ENCODE results near the gene AGPAT3. TPM values are rescaled to one million over a fixed set of nuclear protein-coding genes. Genes with fewer than 3 reads are reported as not detected.

Gene AGPAT3
- total RNA-seq, 4 donors from 2014 or later: 28.0 to 36.5 (median 32.2) TPM

DNA sequence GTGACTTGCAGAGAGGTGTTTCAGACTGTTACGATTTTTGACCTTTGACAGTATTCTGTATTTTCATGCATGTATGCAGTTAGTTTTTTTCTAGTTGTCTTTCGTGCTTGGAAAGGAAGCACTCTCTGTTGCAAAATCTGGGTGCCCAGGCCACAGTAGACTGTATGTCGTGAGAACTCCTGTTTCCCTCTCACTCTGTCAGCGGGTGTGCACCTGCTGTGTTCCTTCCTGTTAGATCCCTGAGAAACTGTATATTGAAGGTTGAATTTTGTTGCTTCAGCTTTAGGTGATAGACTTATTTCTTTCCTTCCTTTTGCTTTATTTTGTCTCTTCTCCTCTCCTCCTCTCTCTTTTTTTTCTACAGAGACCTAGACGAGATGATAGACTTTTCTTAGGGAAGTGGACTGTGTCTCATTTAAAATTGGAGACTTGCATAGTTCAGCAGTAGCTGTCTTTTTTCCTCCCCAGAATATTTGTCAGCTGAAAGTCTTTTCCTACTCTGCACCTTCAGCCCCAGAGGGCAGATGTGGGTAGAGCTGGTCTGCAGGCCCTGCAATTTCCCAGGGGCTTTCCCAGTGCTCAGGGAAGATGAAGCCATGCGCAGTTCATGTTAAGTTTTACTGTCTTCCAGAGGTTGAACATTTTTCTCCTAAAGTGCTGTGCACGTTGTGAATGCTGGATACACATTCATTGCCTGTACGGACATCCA lies 148.5 kb downstream of the AGPAT3 start:
- TF ChIP-seq, protein P1, sequence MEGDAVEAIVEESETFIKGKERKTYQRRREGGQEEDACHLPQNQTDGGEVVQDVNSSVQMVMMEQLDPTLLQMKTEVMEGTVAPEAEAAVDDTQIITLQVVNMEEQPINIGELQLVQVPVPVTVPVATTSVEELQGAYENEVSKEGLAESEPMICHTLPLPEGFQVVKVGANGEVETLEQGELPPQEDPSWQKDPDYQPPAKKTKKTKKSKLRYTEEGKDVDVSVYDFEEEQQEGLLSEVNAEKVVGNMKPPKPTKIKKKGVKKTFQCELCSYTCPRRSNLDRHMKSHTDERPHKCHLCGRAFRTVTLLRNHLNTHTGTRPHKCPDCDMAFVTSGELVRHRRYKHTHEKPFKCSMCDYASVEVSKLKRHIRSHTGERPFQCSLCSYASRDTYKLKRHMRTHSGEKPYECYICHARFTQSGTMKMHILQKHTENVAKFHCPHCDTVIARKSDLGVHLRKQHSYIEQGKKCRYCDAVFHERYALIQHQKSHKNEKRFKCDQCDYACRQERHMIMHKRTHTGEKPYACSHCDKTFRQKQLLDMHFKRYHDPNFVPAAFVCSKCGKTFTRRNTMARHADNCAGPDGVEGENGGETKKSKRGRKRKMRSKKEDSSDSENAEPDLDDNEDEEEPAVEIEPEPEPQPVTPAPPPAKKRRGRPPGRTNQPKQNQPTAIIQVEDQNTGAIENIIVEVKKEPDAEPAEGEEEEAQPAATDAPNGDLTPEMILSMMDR (IDR thresholded peaks at IDR 0.05): no peak
- TF ChIP-seq EP300 (IDR thresholded peaks at IDR 0.05): no peak
- TF ChIP-seq POLR2A (IDR thresholded peaks at IDR 0.05; ENCODE audit: low read depth): no peak
- no peak for TF ChIP-seq POLR2AphosphoS5 (IDR thresholded peaks at IDR 0.05)
- Histone ChIP-seq H3K36me3 (no peaks in the 10 kb centered on the region), H3K9me3 (no peaks in the 10 kb centered on the region), H3K4me3 (peak overlapping the region; percentile 84 to 99 (median 98)), H3K4me1 (peaks cover 34 to 59% (median 47%) of the 10 kb centered on the region in 4 donors), H3K27ac (replicated peaks in 1 of 4) (peak overlapping the region; percentile 93 to 99 (median 99)), H3K27me3 (no peaks in the 10 kb centered on the region)
- intact Hi-C loops (cut with DNase I): loop anchor here (5.0 kb wide), 1 partner anchor 284 kb away; no protein-coding TSS in a partner anchor
- no peak for DNase-seq (ENCODE audit: extremely low spot score)
- WGBS: 19% methylated on average over 8 of the region's 8 CpGs

DNA sequence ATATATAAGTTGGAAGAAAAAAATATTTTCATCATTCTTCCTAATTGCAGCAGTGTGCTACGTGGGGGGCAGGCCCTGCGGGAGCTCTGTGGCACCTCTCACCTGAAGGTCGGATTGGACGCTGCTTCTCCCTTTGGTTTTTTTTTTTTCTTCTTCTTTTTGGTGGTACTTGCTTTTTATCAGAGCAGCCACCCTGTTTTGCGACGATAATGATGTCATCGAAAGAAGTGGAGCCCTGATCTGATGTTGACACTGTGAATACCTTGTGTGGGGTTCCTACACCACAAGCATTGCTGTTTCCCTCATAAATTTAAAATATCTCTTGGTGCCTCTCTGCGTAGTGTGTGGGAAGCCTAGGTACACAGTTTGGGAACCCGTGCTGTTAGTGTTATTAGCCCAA lies 152.6 kb downstream of the AGPAT3 start:
- no peaks in the 10 kb centered on the region for H3K9me3 ChIP-seq
- 93% methylated on average over 9 of the region's 9 CpGs for WGBS
- no peak for DNase-seq (ENCODE audit: extremely low spot score)
- no peak overlapping the region for H3K4me3 ChIP-seq
- peaks cover 43 to 64% (median 54%) of the 10 kb centered on the region in 4 donors for H3K4me1 ChIP-seq
- TF ChIP-seq POLR2A (IDR thresholded peaks at IDR 0.05; ENCODE audit: low read depth): no peak
- TF ChIP-seq, protein P1 (IDR thresholded peaks at IDR 0.05): no peak
- TF ChIP-seq POLR2AphosphoS5 (IDR thresholded peaks at IDR 0.05): no peak
- TF ChIP-seq EP300 (IDR thresholded peaks at IDR 0.05): no peak
- H3K27ac ChIP-seq (replicated peaks in 1 of 4): no peak overlapping the region
- H3K36me3 ChIP-seq: peaks cover 0 to 3% (median 0%) of the 10 kb centered on the region in 4 donors
- intact Hi-C loops (cut with DNase I): no loop called here
- H3K27me3 ChIP-seq: no peaks in the 10 kb centered on the region

DNA sequence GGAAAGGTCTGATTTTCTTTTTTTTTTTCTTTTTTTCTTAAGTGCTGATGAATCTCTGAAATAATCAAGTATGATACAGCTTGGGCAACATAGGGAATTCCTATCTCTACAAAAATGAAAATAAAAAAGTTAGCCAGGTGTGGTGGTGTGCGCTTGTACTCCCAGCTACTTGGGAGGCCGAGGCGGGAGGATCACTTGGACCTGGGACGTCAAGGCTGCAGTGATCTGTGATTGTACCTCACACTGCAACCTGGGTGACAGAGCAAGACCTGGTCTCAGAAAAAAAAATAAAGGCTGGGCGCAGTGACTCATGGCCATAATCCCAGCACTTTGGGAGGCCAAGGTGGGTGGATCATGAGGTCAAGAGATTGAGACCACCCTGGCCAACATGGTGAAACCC lies 153.1 kb downstream of the AGPAT3 start:
- intact Hi-C loops (cut with DNase I): no loop called here
- no peak for DNase-seq (ENCODE audit: extremely low spot score)
- no peaks in the 10 kb centered on the region for H3K27me3 ChIP-seq
- no peak overlapping the region for H3K4me3 ChIP-seq
- peaks cover 0 to 3% (median 0%) of the 10 kb centered on the region in 4 donors for H3K36me3 ChIP-seq
- 97% methylated on average over 5 of the region's 5 CpGs for WGBS
- H3K27ac ChIP-seq (replicated peaks in 1 of 4): no peak overlapping the region
- TF ChIP-seq EP300 (IDR thresholded peaks at IDR 0.05) (no peak), POLR2A (IDR thresholded peaks at IDR 0.05; ENCODE audit: low read depth) (no peak), POLR2AphosphoS5 (IDR thresholded peaks at IDR 0.05) (no peak)
- TF ChIP-seq, protein P1 (IDR thresholded peaks at IDR 0.05): no peak
- H3K4me1 ChIP-seq: peaks cover 41 to 58% (median 50%) of the 10 kb centered on the region in 4 donors
- H3K9me3 ChIP-seq: no peaks in the 10 kb centered on the region

DNA sequence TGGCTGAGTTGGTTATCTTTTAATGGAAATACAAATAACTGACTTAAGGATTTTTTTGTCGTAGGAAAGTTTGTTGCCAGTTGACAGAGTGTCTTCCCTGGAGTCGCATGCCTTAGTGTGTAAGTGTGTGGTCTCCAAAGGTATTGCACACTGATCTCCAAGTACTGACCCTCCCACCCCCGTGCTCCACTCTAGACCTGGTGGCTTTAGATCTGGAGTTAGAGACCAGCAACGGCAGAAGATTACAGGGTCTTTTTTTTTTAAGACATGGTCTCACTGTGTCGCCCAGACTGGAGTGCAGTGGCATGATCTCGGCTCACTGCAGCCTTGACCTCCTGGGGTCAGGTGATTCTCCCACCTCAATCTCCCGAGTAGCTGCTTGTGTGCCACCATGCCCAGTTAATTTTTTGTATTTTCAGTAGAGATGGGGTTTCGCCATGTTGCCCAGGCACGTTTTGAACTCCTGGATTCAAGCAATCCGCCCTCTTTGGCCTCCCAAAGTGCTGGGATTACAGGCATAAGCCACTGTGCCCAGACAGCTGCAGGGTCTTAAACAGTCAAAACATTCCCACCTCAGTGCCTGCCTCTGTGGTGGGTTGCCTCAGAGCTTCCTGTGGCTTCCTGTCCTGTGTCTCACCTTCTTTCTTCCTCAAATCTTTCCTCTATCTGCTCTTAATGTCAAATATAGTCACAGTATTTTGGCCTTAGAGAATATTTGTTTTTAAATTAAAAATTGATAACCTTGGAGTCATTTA lies 154.0 kb downstream of the AGPAT3 start:
- no peak for TF ChIP-seq EP300 (IDR thresholded peaks at IDR 0.05)
- no peak for TF ChIP-seq POLR2A (IDR thresholded peaks at IDR 0.05; ENCODE audit: low read depth)
- TF ChIP-seq, protein P1 (IDR thresholded peaks at IDR 0.05): no peak
- 74% methylated on average over 10 of the region's 10 CpGs for WGBS
- Histone ChIP-seq H3K9me3 (no peaks in the 10 kb centered on the region), H3K36me3 (peaks cover 0 to 3% (median 0%) of the 10 kb centered on the region in 4 donors), H3K27ac (replicated peaks in 1 of 4) (no peak overlapping the region), H3K4me1 (peaks cover 32 to 50% (median 43%) of the 10 kb centered on the region in 4 donors), H3K4me3 (no peak overlapping the region), H3K27me3 (no peaks in the 10 kb centered on the region)
- intact Hi-C loops (cut with DNase I): no loop called here
- no peak for DNase-seq (ENCODE audit: extremely low spot score)

Measured in esophagus muscularis mucosa (tissue), 4 donors.